Fibroblast of mammary gland (primary cell): Measurements from ENCODE around the gene MYBPH.

Experiments
- DNase-seq: peaks from one replicate; pipeline ENCODE4 v3.0.0-alpha.2; 2010; ENCODE audit warnings: low read depth
- H3K4me3 ChIP-seq: 2 replicates; pipeline ENCODE4 v1.5.1; 2011; ENCODE audit warnings: low read depth, mild to moderate bottlenecking, low read length, moderate library complexity; ENCODE audit not compliant: control insufficient read depth
- TF ChIP-seq, protein P1 (sequence below): conservative IDR thresholded peaks from 2 replicates; pipeline ENCODE4 v1.5.1; 2011; ENCODE audit warnings: low read depth, low read length, inconsistent platforms; ENCODE audit not compliant: control insufficient read depth, insufficient read depth

Gene MYBPH

DNA sequence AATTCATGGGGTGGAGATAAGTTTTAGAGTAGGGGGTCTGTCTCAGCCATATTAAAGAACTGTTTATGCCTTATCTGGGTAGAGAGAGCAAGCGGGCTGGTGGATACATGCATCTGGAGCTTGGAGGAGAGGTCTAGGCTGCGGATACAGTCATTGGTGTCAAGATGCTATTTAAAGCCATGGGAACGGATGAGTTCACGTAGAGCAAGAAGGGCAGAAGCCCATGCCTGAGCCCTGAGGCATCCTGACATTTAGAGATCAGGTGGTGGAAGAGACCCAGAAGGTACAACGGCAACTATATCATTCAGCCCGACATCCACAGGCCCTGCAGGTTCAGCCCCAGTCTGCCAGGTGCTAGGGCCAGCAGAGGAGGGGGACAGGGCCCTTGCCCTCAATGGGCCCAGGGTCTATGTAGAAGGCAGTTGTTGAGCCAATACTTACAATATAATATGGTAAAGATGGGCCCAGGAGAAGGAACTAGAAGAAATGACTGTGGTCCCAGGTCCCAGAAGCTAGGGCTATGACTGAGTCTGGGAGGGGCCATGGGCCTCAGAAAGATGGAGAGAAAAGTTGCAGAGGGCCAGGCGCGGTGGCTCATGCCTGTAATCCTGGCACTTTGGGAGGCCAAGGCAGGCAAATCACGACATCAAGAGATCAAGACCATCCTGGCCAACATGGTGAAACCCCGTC lies 26.0 kb upstream of the MYBPH start:
- H3K4me3 ChIP-seq, result no peak overlapping the region
- TF ChIP-seq, protein P1, sequence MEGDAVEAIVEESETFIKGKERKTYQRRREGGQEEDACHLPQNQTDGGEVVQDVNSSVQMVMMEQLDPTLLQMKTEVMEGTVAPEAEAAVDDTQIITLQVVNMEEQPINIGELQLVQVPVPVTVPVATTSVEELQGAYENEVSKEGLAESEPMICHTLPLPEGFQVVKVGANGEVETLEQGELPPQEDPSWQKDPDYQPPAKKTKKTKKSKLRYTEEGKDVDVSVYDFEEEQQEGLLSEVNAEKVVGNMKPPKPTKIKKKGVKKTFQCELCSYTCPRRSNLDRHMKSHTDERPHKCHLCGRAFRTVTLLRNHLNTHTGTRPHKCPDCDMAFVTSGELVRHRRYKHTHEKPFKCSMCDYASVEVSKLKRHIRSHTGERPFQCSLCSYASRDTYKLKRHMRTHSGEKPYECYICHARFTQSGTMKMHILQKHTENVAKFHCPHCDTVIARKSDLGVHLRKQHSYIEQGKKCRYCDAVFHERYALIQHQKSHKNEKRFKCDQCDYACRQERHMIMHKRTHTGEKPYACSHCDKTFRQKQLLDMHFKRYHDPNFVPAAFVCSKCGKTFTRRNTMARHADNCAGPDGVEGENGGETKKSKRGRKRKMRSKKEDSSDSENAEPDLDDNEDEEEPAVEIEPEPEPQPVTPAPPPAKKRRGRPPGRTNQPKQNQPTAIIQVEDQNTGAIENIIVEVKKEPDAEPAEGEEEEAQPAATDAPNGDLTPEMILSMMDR, result no peak
- no peak for DNase-seq

DNA sequence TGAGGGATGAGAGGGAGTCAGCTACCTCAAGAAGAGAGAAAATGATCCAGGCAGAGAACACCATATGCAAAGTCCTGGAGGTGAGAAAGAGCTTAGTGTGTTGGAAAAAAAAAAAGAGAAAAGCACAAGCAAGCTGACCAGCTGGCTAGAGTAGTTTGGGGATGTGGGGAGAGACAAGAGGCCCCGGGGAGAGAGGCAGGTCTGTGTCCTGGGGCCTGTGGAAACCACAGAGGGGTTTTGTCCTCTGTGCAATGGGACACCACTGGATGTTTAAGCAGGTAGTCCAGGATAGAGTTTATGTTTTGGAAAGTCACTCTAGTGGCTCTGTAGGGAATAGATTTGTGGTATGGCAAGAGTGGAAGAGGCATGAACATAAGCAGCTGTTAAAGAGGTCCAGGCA lies 25.3 kb upstream of the MYBPH start:
- no peak for DNase-seq
- TF ChIP-seq, protein P1, result no peak
- H3K4me3 ChIP-seq, result no peak overlapping the region

DNA sequence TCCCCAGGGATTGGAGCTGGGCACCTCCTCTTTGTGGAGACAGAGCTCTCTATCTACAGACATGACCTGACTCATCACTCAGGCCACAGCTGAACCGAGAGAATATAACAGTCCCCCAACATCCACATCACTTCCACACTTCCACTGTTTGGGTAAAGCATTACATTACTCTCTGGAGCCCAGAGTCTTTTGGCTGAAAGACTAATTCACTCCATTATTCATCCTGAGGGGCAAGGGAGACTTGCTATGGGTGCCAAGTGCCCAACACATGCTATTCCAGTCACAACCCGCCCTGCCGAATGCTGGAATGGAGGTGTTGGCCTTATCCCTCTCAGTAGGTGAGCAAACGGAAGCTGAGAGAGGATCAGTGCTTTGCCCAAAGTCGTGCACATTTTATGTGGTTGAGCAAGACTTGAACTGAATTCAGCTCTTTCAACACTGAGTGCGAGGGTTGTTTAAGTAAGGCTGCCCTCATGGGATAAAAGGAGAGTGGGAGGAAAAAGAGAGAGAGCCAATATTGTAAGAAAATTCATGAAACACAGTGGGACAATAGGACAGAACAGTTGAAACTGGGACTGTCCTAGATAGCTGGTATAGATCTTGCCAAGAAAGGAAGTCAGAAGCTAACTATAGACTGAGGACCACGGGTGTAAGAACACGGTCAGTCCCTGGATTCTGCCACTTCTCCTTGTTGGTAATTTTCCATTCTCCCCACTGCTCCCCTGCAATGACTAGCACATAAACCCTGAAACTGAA lies 24.4 kb upstream of the MYBPH start:
- peak; percentile 94 for DNase-seq

DNA sequence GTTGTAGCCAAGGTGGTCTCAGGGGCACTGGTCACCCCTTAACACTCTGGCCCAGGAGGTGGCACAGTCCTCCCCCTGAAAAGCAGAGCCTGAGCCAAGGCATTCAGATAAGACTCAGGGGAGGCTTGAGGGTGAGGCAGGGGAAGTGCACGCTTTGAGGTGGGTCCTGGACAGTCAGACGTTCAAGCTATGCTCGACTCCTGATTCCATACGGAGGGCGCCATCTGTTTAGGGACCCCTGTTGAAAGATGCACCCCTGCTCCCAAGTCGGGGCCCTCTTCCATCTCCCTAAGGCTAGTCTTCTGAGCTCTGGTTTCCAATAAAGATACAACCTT lies 23.8 kb upstream of the MYBPH start:
- no peak for DNase-seq
- TF ChIP-seq, protein P1, result no peak
- no peak overlapping the region for H3K4me3 ChIP-seq

More for the DNA sequence above, 24.4 kb upstream of the MYBPH start:
- H3K4me3 ChIP-seq, result no peak overlapping the region
- TF ChIP-seq, protein P1, result no peak

DNA sequence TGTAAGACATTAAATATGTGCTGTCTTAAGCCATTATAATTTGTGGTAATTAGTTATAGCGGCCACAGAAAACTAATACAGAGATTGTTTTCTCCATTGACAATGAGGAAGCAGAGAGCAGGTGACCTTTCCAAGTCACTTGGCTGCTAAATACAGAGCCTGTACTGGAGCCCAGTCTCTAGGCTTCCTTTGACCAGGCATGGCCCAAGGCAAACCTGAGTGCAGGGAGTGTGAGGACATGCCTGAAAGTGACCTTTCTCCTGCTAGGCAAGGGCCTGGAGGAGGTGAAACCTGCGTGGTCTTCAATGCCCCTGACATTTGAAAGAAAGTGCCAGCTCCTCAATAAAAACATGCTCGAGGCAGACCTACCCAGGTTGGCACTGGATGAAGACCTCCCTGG lies 23.4 kb upstream of the MYBPH start:
- DNase-seq, result no peak
- H3K4me3 ChIP-seq, result no peak overlapping the region
- TF ChIP-seq, protein P1, result no peak

DNA sequence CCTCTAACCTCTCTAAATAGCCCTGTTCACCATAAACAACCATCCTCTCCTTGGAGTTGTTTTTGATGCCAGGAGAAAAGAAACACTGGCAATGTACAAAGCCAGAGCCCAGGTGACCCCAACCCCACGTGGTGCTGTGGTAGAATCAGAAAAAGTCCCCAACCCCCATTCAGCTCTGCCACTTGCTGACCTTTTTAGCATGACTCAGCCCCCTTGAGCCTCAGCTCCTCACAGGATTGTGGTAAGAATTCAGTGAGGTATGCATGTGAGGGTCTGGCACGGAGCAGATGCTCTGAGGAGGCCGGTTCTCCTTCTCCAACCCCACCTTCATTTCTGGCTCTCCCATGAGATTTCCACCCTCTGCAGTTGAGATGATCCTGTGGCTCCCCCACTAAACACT lies 22.0 kb upstream of the MYBPH start:
- no peak overlapping the region for H3K4me3 ChIP-seq
- TF ChIP-seq, protein P1, result no peak
- DNase-seq, result peak; percentile 84
